ENCODE results near the gene TIE1.

Gene TIE1

DNA sequence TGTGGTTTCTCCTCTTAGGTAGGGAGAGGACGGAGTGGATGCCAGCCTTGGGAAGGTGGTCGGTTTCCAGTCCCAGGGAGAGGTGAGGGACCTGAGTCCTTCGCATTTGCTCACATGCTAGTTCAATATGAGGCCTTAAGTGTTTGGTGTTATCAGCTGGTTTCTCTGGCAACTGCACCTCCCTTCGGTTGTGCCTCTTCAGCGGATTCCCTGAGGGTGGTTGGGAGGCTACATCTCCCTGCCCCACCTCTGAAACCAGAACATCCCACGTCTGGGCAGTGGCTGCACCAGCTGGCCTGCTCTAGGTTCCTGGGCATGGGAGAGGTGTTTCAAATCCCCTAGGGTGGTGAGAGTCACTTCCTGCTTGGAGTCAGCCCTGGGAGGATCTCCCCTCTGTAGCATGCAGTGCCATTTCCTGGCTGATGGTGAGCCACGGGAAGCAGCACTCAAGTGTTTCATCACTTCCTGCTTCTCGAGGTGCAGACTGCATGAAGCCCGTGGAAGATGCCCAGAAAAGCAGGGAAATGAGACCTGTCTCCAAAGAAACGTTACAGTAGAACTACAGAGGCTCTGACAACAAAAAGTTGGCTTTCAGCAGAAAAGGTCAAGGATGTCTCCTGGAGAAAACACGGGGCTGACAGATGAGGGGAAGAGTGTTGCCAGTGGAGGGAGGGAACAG, 26.5 kb upstream of the TIE1 start:
- DNase-seq (ENCODE audit: low spot score) = peak; percentile 25

DNA sequence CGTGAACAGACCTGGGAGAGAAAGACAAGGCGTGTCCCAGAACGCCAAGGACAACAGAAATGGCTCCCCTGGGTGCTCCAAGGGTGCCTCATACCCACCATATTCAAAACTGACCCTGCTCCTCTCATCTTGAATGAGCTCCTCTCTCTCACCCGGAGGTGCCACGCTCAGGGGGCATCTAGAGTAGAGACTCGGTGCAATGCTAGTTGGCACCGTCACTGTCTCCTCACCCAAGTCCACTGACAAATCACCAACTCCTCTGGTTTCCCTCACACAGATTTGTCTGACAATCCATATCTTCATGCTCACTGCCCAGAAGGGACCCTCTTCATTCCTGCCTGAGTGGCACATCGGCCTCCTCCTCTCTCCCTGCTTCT, 26.0 kb upstream of the TIE1 start:
- no peak for DNase-seq (ENCODE audit: low spot score)

- no peak for DNase-seq (ENCODE audit: low spot score)
Observed at GRCh38 chr1:43275826-43276620, 24.8 kb upstream of the TIE1 start.

DNA sequence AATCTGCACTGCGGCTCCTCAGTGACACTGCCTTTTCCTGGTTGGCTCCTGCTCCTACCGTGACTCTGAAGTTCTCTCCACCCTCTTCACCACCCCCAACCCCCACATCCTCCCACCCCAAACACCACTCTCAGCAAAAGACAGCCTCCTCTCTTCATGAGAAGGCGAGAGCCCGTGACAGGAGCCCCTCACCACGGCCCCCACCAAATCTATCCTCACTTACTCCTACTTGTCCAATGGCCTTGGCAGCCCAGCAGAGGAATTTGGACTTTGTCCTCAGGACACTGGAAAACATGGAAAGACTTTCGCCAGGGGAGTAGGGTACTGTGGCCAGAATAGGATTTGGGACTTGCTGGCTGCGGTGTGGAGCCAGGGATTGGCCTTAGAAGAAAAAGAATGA, 24.1 kb upstream of the TIE1 start:
- no peak for DNase-seq (ENCODE audit: low spot score)

DNA sequence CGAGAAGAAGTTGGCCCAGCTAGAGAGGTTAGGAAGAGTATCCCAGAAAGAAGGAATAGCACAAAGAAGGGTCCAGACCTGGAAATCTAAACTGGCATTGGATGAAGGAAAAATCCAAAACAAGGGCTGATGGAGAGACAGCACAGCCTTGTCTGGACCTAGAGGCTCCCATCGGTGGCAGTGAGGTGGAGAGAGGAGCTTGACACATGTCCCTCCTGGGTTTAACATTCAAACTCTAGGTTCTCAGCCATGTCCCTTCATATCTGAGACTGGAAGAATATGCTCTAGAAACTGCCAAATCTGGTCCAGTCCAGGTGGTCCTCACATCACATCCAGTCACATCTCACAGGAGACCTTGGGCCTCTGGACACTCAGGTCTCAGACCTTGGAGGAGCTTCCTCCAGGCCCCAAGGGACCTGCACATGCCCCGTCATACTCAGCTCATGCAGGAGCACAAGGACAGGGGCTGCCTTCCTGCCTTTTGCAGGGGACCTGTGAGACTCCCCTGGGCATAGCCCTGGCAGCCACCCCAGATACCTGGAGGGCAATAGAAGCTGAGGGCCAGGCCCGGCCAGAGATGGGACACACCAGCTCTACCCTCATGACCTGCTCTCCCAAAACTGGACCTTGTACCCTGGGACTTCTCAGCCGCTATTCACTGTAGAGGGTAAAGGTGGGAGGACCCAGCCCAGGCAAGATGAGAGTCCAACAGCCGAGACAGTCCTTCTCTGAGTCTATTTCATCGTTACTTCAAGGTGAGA, 23.5 kb upstream of the TIE1 start:
- DNase-seq (ENCODE audit: low spot score) = no peak

DNA sequence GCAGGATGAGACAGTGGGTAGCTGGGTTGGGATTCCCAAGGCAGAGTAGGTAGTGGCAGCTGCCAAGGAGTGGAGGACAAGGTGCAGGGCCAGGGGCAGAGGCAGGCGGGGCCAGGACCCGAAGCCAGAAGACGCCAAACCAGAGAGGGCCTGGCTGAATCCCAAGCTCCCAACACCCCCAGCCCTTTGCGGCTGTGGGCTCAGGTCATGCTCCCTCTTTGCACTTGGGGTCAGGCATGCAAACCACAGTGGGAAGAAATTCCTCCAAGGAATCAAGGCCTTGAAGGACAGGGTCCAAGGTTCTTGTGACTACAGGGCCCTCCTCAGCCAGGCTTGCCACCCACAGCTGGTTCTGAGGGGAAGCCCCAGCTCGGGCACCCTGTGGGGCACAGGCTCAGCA, 21.6 kb upstream of the TIE1 start:
- DNase-seq (ENCODE audit: low spot score) = no peak

DNA sequence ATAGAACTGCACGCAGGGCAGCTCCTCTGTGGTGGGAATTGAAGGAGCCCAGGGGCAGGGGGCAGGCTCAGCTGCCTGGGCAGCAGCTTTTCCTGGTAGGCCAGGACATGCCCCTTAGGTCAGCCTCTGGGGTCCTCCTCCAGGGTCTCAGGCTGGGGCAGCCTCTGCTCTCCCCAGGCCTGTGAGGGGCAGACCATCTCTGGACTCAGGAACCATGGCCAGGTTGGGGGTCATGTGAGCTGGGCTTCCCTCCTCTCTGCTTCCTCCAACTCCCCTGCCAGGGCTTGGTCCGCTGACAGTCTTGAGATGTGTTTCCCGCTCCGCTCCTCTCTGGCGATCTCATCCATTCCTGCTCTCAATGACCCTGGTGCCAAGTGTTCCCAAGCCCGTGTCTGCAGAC, 21.1 kb upstream of the TIE1 start:
- no peak for DNase-seq (ENCODE audit: low spot score)

DNA sequence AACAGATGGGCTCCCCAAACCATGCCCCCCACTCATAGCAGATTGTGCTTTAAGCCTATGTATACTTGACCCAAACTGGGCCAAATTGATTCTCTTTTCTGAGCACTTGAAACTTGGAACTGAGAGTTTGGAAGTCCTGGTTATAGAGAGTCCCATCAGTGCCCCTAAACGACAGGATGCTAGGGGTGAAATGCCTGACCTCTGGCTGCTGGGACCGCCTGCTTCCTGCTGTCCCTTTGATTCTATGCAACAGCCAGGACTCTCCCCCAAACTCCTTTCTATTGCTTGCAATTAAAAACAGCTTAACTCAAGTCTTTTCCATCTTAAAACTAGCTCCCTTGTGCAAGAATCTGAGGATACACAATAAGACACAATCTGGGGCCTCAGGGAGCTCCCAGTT, 20.1 kb upstream of the TIE1 start:
- no peak for DNase-seq (ENCODE audit: low spot score)

- no peak for DNase-seq (ENCODE audit: low spot score)
Observed at GRCh38 chr1:43282220-43283195, 18.3 kb upstream of the TIE1 start.

- no peak for DNase-seq (ENCODE audit: low spot score)
Observed at GRCh38 chr1:43284065-43284464, 16.7 kb upstream of the TIE1 start.

GRCh38 chr1:43284546-43285110, 16.2 kb upstream of the TIE1 start:
- DNase-seq (ENCODE audit: low spot score) = no peak

DNA sequence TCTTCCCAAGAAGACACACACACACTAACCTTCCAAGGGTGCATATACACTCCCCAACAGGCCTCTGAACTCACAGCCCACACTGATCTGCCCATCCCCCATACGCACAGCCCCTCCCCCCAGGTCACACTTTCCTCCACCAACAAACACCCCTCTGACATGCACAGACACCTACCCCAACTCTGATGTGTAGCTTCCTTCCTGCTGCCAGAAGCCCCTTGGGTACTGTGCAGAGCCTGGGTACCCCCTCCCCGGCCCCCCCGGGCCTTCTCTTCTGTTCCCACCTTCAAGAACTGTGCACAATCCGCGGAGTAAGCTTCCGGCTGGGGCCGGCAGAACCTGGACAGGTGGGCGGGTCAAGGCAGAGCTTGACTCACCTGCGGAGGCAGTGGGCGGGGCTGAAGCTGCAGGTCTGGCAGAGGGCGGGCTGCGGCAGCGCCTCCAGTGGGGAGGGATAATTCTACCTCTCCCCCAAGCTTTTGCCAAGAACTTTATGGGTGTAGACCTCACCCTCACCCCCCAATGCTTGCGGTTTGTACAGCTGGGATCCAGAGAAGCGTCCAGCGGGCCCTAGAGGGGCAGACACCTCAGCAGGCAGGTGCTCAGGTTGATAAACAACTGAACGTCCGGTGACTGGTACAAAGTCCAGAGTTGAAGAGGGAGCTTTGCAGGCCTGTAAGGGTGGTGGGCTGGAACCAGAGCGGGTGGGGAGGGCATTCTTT, 15.4 kb upstream of the TIE1 start, which contains the start of gene C1orf210:
TSS of gene C1orf210 (minus strand) at position 313 of the 722 bp plus-strand sequence. CDS start 2,311 bp downstream, outside the sequence.
- no peak for DNase-seq (ENCODE audit: low spot score)

- DNase-seq (ENCODE audit: low spot score) = no peak
Observed at GRCh38 chr1:43286115-43286514, 14.7 kb upstream of the TIE1 start.

- no peak for DNase-seq (ENCODE audit: low spot score)
Observed at GRCh38 chr1:43286533-43286932, 14.2 kb upstream of the TIE1 start.

DNA sequence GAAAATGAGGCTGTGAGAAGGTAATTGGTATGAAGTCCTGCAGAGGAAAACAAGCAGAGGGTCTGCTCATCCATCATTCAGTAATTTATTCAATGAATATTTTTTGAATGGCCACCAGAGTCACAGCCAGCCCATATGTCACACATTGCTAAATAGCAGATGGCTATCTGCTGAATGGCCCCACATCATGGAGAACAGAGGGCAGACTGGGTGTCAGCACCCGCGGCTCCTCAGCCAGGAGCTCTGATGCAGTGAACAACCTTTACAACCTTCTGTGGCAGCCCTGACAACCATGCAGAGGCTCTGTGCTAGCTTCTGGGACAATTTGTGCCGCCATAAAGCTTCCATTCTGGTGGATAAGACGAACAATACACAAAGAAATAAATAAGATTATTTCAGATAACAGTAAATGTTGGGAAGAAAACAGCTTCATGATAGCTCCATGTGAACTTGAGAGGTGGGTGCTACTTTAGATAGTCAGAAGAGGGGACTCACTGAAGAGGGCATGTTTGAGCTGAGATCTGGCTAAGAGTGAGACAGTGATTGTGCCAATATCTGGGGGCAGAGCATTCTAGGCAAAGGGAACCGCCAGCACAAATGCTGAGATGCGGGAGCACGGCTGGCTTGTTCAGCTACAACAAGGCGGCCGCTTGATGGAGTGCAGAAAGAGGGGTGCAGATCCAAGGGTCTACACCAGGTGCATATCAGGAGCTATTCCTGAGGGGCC, 12.6 kb upstream of the TIE1 start:
- no peak for DNase-seq (ENCODE audit: low spot score)

- DNase-seq (ENCODE audit: low spot score) = no peak
Observed at GRCh38 chr1:43288785-43289706, 11.7 kb upstream of the TIE1 start.

DNA sequence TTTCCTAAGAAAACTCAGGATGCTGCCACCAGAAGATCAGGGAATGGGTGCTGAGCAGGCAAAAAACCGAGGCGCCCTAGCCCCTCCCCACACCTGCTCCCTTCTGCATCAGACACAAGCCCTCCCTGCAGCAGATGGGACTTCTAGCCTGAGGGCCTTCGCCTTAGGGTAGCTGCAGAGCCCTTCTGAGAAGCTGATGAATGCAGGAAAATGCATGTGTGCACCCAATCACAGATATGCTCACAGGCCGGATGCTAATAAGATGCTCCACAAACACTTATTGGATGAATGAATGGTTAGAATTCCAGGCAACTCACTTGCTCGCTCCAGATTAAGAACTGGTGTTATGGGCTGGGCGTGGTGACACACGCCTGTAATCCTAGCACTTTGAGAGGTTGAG, 8.6 kb upstream of the TIE1 start:
- no peak for DNase-seq (ENCODE audit: low spot score)

GRCh38 chr1:43292679-43293078, 8.1 kb upstream of the TIE1 start:
- DNase-seq (ENCODE audit: low spot score) = no peak

DNA sequence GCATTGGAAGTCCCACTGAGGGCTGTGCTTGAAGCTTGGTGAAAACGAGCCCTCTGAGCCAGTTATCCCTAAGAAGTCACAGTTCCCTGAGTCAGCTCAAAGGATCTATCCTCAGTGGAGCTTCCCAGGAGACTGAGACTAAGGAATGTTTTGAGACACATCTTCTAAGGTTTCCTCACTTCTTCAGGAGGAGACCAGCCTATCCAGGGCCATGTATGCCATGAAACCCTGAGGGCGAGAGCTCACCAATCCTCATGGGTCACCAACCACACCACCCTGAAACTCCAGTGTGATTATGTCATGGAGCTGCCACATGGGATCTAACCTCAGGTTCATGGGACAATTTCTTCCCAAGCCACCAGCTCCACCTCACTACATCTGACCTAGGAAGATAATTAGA, 7.6 kb upstream of the TIE1 start:
- no peak for DNase-seq (ENCODE audit: low spot score)

Data from CD4-positive, alpha-beta T cell treated with Interleukin-2 at 100 ng/mL for 4 hours (primary cell).